ENCODE results near the gene FTO.

The FTO gene

DNA sequence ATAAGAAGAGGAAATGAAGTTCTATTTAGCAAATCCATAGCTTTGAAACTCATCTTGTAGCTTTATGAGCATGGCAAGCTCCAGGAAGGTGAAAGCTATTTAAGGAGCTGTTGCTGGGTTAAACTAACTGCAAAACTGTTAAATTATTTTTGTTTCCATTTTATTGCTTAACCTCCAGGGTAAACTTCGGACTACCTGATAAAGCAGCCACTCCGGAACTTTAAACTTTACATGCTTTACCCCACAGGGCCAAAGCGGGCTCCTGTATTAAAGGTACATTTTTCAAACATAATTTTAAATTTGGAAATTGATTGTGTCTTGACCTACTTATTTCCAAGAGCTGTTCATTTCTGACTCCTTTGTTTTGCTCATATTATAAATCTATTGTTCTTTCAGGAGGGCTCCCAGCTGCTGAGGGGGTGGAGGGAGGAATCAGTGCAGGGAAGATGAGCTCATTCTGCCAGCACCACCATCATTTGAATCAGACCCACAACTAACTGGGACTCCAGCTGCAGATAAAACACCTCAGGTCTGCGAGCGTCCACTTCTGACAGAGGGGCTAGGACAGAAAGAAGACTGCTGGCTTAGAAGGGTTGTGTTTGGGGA, 424.8 kb downstream of the FTO start:
- H3K27ac ChIP-seq, result no peak overlapping the region
- TF ChIP-seq, protein P1, sequence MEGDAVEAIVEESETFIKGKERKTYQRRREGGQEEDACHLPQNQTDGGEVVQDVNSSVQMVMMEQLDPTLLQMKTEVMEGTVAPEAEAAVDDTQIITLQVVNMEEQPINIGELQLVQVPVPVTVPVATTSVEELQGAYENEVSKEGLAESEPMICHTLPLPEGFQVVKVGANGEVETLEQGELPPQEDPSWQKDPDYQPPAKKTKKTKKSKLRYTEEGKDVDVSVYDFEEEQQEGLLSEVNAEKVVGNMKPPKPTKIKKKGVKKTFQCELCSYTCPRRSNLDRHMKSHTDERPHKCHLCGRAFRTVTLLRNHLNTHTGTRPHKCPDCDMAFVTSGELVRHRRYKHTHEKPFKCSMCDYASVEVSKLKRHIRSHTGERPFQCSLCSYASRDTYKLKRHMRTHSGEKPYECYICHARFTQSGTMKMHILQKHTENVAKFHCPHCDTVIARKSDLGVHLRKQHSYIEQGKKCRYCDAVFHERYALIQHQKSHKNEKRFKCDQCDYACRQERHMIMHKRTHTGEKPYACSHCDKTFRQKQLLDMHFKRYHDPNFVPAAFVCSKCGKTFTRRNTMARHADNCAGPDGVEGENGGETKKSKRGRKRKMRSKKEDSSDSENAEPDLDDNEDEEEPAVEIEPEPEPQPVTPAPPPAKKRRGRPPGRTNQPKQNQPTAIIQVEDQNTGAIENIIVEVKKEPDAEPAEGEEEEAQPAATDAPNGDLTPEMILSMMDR (conservative IDR thresholded peaks at IDR 0.05), result no peak
- TF ChIP-seq ZFX (IDR thresholded peaks at IDR 0.05), result no peak

DNA sequence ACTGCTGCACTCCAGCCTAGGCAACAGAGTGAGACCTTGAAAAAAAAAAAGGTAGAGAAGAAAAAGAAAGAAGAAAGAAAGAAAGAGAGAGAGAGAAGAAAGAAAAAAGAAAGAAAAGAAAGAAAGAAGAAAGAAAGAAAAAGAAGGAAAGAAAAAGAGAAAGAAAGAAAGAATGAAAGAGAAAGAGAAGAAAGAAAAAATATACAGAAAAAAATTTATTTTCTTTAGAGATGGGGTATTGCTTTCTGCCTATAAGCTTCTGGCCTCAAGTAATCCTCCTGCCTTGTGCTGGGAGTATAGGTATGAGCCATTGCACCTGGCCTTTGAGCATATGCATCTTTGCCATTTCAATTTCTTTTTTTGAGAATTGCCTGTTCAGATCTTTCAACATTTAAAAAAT, 425.9 kb downstream of the FTO start:
- TF ChIP-seq, protein P1 (conservative IDR thresholded peaks at IDR 0.05), result no peak
- TF ChIP-seq ZFX (IDR thresholded peaks at IDR 0.05), result no peak
- no peak overlapping the region for H3K27ac ChIP-seq

DNA sequence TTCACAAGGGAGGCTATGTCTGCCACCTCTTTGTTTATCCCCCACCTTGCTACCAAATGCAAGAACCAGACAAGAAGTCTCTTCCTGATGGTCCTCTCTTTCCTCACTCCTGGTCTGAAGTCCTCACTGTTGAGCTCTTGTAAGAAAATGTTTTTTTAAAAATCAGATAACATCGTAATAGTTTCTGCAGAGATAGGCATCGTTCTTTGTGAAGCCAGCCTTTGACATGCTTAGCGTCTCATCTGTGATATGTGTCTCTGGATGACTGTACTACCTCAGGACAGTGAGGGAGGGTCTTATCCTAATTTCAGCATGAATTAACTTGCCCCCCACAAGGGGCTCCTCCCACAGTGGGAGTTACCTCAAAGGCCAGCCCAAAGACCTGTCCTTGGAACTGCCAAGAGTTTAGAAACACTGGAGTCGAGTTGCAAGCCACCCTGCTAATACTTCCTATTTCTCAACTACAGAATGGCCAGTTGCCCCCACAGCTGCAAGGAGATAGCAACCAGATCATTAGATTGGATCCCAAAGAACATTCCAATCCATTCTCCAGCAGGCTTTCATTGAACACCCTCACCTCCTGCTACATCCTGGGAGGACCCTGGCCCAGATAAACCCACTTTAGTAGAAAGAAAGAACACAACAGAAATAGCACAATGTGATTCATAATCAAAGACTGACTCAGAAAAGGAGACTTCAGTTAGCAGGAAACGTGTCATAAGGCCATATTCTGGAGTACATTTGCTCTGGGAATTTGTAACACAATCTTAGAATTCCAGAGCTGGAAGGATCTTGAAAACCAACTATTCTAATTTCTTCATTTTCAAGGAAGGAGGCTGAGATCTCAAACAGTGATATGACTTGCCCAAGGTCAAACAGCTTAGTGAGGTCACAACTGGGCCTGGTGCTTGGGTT, 431.7 kb downstream of the FTO start:
- H3K27ac ChIP-seq, result no peak overlapping the region
- TF ChIP-seq, protein P1 (conservative IDR thresholded peaks at IDR 0.05), result no peak
- no peak for TF ChIP-seq ZFX (IDR thresholded peaks at IDR 0.05)

DNA sequence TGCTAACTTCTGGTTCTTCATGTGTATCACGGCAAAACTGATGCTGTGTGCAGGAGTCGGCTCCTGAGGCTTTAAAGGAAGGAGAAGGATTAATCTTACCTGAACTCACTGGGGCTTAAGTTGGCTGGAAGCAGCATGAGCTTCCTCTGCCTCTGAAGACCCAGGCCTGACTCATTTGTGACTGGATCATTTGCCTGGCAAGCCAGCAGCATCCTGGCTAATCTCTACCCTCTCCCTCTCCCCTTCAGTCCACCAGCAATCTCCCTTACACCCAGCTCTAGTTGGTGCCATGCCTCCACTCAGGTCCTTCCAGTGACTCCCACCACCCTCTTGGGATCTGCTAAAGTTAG, 432.3 kb downstream of the FTO start:
- H3K27ac ChIP-seq, result no peak overlapping the region
- TF ChIP-seq, protein P1 (conservative IDR thresholded peaks at IDR 0.05), result no peak
- TF ChIP-seq ZFX (IDR thresholded peaks at IDR 0.05), result no peak

DNA sequence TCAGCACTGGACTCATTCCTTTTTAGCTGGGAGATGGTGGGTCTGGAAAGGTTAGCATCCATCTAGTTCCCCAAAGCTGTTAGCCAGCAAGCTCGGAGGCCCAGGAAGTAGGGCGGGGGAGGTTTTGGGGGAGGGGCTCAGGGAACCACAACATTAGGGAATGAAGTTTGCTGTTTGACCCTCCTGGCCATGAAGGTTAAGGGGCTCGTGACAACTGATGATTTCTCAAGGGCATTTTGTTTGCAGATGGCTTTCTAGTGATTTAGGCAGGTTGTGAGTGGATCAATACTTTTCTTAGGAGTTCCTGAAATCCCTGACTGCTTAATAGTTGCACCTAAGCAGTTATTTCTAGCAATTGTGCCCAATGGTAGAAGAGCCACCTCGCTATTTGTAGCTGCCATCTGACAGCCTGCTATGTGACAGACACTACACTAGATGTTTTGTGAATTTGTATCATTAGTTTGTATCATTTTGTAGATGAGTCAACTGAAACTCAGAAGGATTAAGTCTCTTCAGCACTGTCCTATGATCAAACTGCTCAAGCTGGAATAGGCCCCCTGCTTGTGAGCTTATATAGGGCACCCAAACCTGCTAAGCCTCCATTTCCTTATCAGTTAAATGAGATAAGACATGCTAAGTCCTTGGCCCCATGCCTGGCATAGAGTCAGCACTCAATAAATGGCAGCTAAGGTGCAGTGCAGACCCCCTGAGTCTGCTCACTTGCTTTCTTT, 436.3 kb downstream of the FTO start:
- no peak for TF ChIP-seq ZFX (IDR thresholded peaks at IDR 0.05)
- TF ChIP-seq, protein P1 (conservative IDR thresholded peaks at IDR 0.05), result no peak; the same call in 1 of the 2 replicates
- no peak overlapping the region for H3K27ac ChIP-seq

DNA sequence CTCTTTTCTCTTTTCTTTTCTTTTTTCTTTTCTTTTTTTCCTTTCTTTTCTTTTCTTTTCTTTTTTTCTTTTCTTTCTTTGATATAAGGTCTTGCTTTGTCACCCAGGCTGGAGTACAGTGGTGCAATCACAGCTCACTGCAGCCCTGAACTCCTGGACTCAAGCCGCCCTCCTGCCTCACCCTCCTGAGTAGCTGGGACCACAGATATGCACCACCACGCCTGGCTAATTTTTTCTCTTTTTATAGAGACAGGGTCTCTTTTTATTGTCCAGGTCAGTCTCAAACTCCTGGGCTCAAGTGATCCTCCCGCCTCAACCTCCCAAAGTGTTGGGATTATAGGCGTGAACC, 436.8 kb downstream of the FTO start:
- H3K27ac ChIP-seq, result no peak overlapping the region
- TF ChIP-seq, protein P1 (conservative IDR thresholded peaks at IDR 0.05), result no peak
- TF ChIP-seq ZFX (IDR thresholded peaks at IDR 0.05), result no peak

DNA sequence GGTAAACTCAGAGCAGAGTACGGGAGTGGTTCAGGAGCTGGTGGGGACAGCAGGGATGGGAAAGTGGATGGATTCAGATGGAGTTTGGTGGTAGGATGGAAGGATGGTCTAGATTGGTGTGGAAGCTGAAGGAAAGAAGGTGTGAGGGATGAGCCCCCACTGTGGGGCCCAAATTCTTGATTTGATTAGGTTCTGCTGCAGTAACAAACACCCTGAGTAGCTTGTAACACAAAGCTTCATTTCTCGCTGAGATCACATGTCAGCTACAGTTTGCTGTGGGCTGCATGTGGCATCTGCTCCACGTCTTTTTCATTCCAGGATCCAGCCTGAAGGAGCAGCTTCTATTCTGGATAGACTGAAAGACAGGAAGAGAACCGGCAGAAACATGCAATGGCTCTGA, 438.8 kb downstream of the FTO start:
- TF ChIP-seq, protein P1 (conservative IDR thresholded peaks at IDR 0.05), result no peak
- no peak for TF ChIP-seq ZFX (IDR thresholded peaks at IDR 0.05)
- no peak overlapping the region for H3K27ac ChIP-seq
